HG03457 (cell line): ENCODE results near the gene ALOXE3.
"Not testable (repeated sequence)": the region's sequence is repeated elsewhere in the genome, so short reads cannot be mapped to it uniquely, and the experiment has no call there.

Experiments
- ATAC-seq: cut with Tn5 transposase; IDR thresholded peaks from one replicate; pipeline ENCODE4 v1.9.1; 2021; ENCODE audit warnings: moderate number of reproducible peaks; ENCODE audit not compliant: unreplicated experiment

The ALOXE3 gene

GRCh38 chr17:8100763-8101162 is 17.6 kb downstream of the ALOXE3 start:
- ATAC-seq: no peak

- no peak for ATAC-seq
Observed at GRCh38 chr17:8100111-8100510, 18.2 kb downstream of the ALOXE3 start.

- ATAC-seq: no peak
Observed at GRCh38 chr17:8096541-8096940, 21.8 kb downstream of the ALOXE3 start.

- no peak for ATAC-seq
Observed at GRCh38 chr17:8095361-8095760, 23.0 kb downstream of the ALOXE3 start.

GRCh38 chr17:8091033-8091687 is 27.2 kb downstream of the ALOXE3 start:
- ATAC-seq: no peak

- no peak for ATAC-seq
Observed at GRCh38 chr17:8089728-8090127, 28.6 kb downstream of the ALOXE3 start.

GRCh38 chr17:8087952-8088230 is 30.4 kb downstream of the ALOXE3 start:
- no peak for ATAC-seq

- no peak for ATAC-seq
Observed at GRCh38 chr17:8087075-8087951, 31.0 kb downstream of the ALOXE3 start, which contains the start of gene ALOX12B. ALOX12B (minus strand) TSS chr17:8087716; CDS start chr17:8087442, 274 bp downstream.

GRCh38 chr17:8084250-8084649 is 34.1 kb downstream of the ALOXE3 start:
- ATAC-seq: no peak

- ATAC-seq: no peak
Observed at GRCh38 chr17:8082292-8082691, 36.0 kb downstream of the ALOXE3 start.

GRCh38 chr17:8081876-8082275 is 36.4 kb downstream of the ALOXE3 start:
- ATAC-seq: no peak

- no peak for ATAC-seq
Observed at GRCh38 chr17:8080799-8081219, 37.5 kb downstream of the ALOXE3 start.

- no peak for ATAC-seq
Observed at GRCh38 chr17:8080208-8080798, 38.0 kb downstream of the ALOXE3 start.

GRCh38 chr17:8079291-8080207 is 38.8 kb downstream of the ALOXE3 start:
- no peak for ATAC-seq

GRCh38 chr17:8077939-8078338 is 40.4 kb downstream of the ALOXE3 start:
- not testable (repeated sequence) for ATAC-seq

- ATAC-seq: no peak
Observed at GRCh38 chr17:8076502-8077266, 41.6 kb downstream of the ALOXE3 start.

GRCh38 chr17:8075574-8076342 is 42.6 kb downstream of the ALOXE3 start:
- no peak for ATAC-seq

- no peak for ATAC-seq
Observed at GRCh38 chr17:8075081-8075480, 43.2 kb downstream of the ALOXE3 start.

- no peak for ATAC-seq
Observed at GRCh38 chr17:8074554-8074953, 43.8 kb downstream of the ALOXE3 start.
